ENCODE results near the gene MIOX. TPM values are rescaled to one million over a fixed set of nuclear protein-coding genes. Genes with fewer than 3 reads are reported as not detected.

MIOX gene
- total RNA-seq, 4 donors from 2014 or later = not detected

- TF ChIP-seq POLR2A (IDR thresholded peaks at IDR 0.05) (no peak), POLR2AphosphoS5 (IDR thresholded peaks at IDR 0.05) (no peak), CTCF (IDR thresholded peaks at IDR 0.05) (no peak), EP300 (IDR thresholded peaks at IDR 0.05) (no peak)
- no peak overlapping the region for H3K27ac ChIP-seq
- peaks cover 30% of the 10 kb centered on the region for H3K36me3 ChIP-seq
- peaks cover 19% of the 10 kb centered on the region for H3K4me1 ChIP-seq
- 91% methylated on average over 12 of the region's 12 CpGs for WGBS
- no peaks in the 10 kb centered on the region for H3K9me3 ChIP-seq
- no peak overlapping the region for H3K4me3 ChIP-seq
- H3K27me3 ChIP-seq = no peaks in the 10 kb centered on the region
- DNase-seq (ENCODE audit: low spot score in 2 of 2) = no peak
Observed at GRCh38 chr22:50500452-50500851, 13.8 kb downstream of the MIOX start.

- TF ChIP-seq EP300 (IDR thresholded peaks at IDR 0.05) = no peak
- TF ChIP-seq CTCF (IDR thresholded peaks at IDR 0.05) = no peak
- no peak for TF ChIP-seq POLR2AphosphoS5 (IDR thresholded peaks at IDR 0.05)
- no peak for TF ChIP-seq POLR2A (IDR thresholded peaks at IDR 0.05)
- H3K27me3 ChIP-seq = no peaks in the 10 kb centered on the region
- H3K4me1 ChIP-seq = peaks cover 35% of the 10 kb centered on the region
- peak in 1 of 2 donors; percentile 74 for DNase-seq (ENCODE audit: low spot score in 2 of 2)
- peaks cover 37% of the 10 kb centered on the region for H3K36me3 ChIP-seq
- no peaks in the 10 kb centered on the region for H3K9me3 ChIP-seq
- H3K4me3 ChIP-seq = no peak overlapping the region
- no peak overlapping the region for H3K27ac ChIP-seq
- 83% methylated on average over 5 of the region's 6 CpGs for WGBS
Observed at GRCh38 chr22:50502096-50502495, 15.4 kb downstream of the MIOX start.

- 82% methylated on average over 9 of the region's 24 CpGs for WGBS
- DNase-seq (ENCODE audit: low spot score in 2 of 2) = peak; percentile 64 to 67
- H3K27ac ChIP-seq = no peak overlapping the region
- H3K27me3 ChIP-seq = no peaks in the 10 kb centered on the region
- peaks cover 37% of the 10 kb centered on the region for H3K36me3 ChIP-seq
- H3K4me3 ChIP-seq = no peak overlapping the region
- H3K9me3 ChIP-seq = no peaks in the 10 kb centered on the region
- TF ChIP-seq POLR2A (IDR thresholded peaks at IDR 0.05) = no peak
- no peak for TF ChIP-seq EP300 (IDR thresholded peaks at IDR 0.05)
- no peak for TF ChIP-seq POLR2AphosphoS5 (IDR thresholded peaks at IDR 0.05)
- TF ChIP-seq CTCF (IDR thresholded peaks at IDR 0.05) = no peak
- H3K4me1 ChIP-seq = peaks cover 33% of the 10 kb centered on the region
Observed at GRCh38 chr22:50502628-50503474, 16.2 kb downstream of the MIOX start.

- peaks cover 33% of the 10 kb centered on the region for H3K4me1 ChIP-seq
- H3K9me3 ChIP-seq = no peaks in the 10 kb centered on the region
- peak in 1 of 2 donors; percentile 67 for DNase-seq (ENCODE audit: low spot score in 2 of 2)
- WGBS = 74% methylated on average over 17 of the region's 26 CpGs
- H3K36me3 ChIP-seq = peaks cover 37% of the 10 kb centered on the region
- no peak overlapping the region for H3K27ac ChIP-seq
- TF ChIP-seq EP300 (IDR thresholded peaks at IDR 0.05) (no peak), CTCF (IDR thresholded peaks at IDR 0.05) (no peak), POLR2A (IDR thresholded peaks at IDR 0.05) (no peak), POLR2AphosphoS5 (IDR thresholded peaks at IDR 0.05) (no peak)
- no peaks in the 10 kb centered on the region for H3K27me3 ChIP-seq
- no peak overlapping the region for H3K4me3 ChIP-seq
Observed at GRCh38 chr22:50503475-50504145, 17.0 kb downstream of the MIOX start.

Measured in suprapubic skin (tissue), 4 donors.